GM21515 (cell line): ENCODE results near the gene HAUS1.
"Not testable (repeated sequence)": the region's sequence is repeated elsewhere in the genome, so short reads cannot be mapped to it uniquely, and the experiment has no call there.

ENCODE experiments used
- ATAC-seq: cut with Tn5 transposase; IDR thresholded peaks from one replicate; pipeline ENCODE4 v1.9.1; 2021; ENCODE audit not compliant: unreplicated experiment

HAUS1 gene

DNA sequence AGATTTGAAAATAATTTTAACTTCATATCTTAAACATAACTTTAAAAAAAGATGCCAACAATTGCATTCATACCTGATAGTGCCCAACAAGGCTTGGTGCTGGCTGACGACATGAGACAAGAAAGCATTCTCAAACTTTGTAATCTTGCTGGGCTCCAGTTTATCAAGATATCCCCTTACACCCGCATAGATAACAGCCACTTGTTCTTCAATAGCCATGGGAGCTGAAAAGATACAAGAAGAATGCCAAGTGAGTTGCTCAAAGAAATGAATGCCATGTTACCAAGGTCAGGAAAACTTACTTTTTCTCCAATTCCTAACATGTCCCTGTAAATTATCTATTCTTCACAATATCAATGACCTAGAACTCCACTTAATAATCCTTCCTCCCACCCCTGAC lies 19.8 kb upstream of the HAUS1 start:
- no peak for ATAC-seq

GRCh38 chr18:46088501-46088900 lies 15.7 kb upstream of the HAUS1 start:
- ATAC-seq, result not testable (repeated sequence)

- no peak for ATAC-seq
Measured at GRCh38 chr18:46095532-46095931, 8.7 kb upstream of the HAUS1 start.

DNA sequence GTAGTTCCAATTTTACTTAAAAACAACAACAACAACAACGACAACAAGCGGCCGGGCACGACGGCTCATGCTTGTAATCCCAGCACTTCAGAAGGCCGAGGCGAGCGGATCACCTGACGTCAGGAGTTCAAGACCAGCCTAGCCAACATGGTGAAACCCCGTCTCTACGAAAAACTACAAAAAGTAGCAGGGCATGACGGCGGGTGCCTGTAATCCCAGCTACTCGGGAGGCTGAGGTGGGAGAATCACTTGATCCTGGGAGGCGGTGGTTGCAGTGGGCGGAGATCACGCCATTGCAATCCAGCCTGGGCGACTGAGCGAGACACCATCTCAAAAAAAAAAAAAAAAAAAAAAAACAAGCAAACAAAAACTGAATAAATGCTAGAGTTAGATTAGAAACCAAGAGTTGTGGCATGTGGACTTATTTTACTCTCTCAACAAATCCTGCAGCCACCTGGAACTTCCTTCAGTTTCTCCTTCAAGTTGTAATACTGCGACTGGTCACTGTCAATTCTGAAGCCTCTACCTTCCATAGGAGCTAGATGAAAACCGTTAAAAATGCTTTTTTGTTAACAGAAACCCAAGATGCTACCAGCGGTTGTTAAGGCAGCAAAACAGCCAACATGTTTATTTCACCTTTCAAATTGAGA lies 7.4 kb upstream of the HAUS1 start:
- no peak for ATAC-seq

DNA sequence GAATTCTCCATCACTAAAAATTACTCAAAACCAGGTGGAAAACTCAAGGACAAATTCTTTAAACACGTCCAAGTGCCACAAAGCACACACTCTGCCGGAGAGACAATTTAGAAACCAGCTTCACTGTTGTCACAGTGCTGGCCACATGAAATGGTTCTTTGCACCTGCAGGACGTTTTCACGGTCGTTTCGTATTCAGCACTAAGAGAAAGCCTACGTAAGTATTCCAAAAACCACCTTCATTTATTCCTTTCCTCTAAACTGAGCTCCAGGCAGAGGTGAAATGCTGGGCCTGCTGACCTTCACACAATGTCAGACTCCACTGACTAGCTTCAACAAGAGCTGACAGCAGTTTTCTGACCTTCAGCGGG lies 6.8 kb upstream of the HAUS1 start:
- peak; percentile 35 for ATAC-seq

DNA sequence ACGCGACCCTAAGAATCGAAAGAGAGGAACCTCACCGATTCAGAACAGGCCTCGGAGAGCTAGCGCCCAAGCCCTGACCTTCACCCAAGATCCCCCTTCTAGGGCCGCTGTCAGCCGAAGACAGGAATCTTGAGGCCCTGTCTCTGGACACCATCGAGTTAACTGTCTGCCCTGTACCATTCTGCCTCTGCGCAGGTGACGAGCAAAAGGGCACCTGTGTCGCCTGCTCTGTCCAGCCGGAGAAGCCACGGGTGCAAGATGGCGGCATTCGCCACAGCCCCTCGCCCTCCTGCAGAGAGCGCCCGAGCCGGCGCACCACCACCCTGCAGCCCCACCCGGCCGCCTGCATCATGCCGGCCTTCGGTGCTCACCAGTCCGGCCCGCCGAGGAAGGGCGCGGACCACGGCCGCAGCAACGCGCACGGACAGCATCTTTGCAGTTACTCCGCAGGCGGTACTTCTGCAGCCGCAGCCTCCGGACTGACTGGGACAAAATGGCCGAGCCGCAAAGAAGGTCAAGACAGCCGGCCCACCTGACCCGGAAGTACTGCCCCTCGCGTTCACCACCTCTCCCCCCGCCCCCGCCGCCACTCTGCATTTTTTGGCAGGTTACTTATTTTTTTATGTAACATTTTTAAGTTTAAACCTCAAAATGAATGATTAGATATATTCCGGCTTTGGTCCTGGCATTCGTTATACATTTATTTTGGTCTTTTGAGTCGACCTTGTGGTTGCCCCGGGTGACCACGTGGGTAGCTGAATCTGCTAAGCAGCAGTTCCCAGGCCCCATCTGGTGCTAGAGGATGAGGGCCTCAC lies 6.2 kb upstream of the HAUS1 start, which contains the start of gene ATP5F1A:
Gene ATP5F1A (minus strand): TSS at position 496 of the 815 bp plus-strand sequence. CDS start 65 bp downstream, at position 431.
- peak; percentile 80 for ATAC-seq

GRCh38 chr18:46098616-46098933 lies 5.6 kb upstream of the HAUS1 start:
- no peak for ATAC-seq

GRCh38 chr18:46099463-46099862 lies 4.7 kb upstream of the HAUS1 start:
- ATAC-seq, result no peak

GRCh38 chr18:46109386-46109785 lies 5.2 kb downstream of the HAUS1 start:
- ATAC-seq, result no peak

DNA sequence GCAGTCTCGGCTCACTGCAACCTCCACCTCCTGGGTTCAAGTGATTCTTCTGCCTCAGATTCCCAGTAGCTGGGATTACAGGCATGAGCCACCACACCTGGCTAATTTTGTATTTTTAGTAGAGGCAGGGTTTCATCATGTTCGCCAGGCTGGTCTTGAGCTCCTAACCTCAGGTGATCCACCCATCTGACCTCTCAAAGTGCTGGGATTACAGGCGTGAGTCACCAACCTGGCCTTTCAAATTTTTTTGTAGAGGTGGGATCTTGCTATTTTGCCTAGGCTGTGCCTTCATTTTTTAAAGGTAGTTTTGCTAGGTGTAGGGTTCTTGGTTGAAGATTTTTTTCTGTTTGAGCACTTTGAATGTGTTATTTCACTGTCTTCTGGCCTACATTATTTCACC lies 6.2 kb downstream of the HAUS1 start:
- no peak for ATAC-seq

DNA sequence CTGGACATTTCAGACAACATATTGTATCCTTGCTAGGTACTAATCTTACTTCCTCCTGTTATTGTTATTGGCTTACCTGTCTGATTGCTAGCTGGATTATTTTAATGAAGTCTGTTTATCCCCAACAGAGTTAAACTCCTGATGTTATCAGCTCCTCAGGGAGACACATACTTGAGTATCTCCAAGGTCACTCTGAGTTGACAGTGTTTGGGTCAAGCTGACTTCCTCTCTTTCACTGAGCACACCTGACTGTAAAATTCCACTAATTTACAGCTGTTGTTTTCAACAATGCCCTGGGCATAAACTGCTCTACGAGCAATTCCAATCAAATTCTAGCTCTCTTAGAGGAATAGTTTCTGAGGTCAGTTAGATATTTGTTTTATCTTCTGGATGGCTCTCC lies 9.6 kb downstream of the HAUS1 start:
- no peak for ATAC-seq

DNA sequence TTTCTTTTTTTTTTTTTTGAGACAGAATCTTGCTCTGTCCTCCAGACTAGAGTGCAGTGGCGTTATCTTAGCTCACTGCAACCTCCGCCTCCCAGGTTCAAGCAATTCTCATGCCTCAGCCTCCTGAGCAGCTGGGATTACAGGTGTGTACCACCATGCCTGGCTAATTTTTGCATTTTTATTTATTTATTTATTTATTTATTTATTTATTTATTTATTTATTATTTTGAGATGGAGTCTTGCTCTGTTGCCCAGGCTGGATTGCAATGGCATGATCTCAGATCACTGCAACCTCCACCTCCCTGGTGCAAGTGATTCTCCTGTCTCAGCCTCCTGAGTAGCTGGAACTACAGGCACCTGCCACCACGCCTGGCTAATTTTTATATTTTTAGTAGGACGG lies 22.4 kb downstream of the HAUS1 start:
- ATAC-seq, result not testable (repeated sequence)

- ATAC-seq, result no peak
Measured at GRCh38 chr18:46130061-46130460, 25.9 kb downstream of the HAUS1 start.

- not testable (repeated sequence) for ATAC-seq
Measured at GRCh38 chr18:46130549-46130948, 26.4 kb downstream of the HAUS1 start.

DNA sequence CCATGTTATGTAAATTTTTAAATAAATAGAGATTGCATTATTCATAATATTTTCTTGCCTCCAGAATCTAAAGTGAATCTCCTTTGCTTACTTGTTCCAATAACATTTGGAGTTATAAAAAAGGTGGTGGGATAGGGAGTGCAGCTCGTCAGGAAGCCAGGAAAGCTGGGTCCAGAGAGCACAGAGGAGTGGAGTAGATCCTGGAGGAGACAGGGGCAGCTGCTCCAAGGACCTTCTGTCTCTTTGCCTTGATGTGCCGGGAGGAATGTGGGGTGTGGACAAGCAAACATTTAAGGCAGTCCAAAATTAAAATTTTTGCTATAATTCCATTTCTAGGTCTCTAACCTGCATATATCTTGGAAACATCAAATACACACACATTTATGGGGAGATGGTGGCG lies 29.3 kb downstream of the HAUS1 start:
- ATAC-seq, result no peak

- ATAC-seq, result no peak
Measured at GRCh38 chr18:46134920-46135675, 30.9 kb downstream of the HAUS1 start.

GRCh38 chr18:46140173-46140572 lies 36.0 kb downstream of the HAUS1 start:
- ATAC-seq, result no peak

- no peak for ATAC-seq
Measured at GRCh38 chr18:46141199-46141598, 37.0 kb downstream of the HAUS1 start.

DNA sequence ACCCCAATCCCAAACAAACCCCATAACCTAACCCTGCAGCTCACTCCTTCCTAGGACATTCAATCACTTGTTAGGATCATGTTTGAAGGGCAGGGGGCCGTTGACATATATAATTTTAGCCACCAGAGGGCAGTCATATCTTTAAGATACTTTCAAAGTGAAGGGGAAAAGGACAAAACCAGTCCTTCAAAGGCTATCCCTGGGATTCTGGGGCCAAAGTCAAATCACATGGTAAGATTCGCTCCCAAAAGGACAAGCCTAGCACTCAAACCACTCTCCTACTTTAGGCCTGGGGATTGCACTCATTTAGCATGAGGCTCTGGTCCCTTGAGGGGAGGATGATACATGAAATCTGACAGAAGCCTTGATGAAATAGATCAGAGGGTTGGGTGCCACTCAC lies 44.6 kb downstream of the HAUS1 start:
- ATAC-seq, result no peak

- no peak for ATAC-seq
Measured at GRCh38 chr18:46152436-46152807, 48.2 kb downstream of the HAUS1 start.

DNA sequence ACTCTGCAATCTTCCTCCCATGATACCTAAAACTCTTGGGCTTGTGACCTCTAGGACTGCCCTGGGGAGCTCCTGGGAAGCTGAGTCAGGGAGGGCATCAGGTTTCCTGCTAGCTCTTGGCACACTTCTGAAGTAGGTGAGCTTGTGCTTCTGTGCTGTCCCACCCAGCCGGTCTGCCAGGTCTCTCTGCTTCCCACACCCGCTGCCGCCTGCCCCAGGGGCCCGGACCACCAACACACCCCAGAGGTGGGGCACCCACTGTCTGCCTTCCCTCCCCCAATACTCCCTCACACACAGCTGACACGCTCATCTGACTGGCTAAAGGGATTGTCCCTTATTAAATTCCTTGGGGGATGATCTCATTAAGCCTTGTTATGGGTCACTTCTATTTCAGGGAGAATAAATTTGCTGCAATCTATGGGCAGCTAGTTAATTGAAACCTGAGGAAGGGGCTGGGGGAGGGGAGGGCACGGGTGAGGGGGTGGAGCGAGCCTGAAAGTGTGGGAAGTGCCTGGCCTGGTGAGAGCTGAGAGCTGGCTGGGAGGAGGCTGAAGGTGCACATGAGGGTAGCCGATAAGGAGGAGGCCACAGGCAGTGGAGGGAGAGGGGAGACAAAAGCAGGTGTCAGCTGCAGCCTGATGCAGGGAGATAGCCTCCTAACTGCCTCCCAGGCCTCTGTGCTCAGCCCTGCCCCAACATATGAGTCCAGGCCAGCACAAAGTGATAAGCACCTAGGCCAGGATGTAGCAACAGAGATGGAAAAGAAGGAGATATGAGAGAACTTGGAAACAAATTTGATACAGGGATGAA lies 48.8 kb downstream of the HAUS1 start:
- no peak for ATAC-seq
